Activated naive CD4-positive, alpha-beta T cell treated with anti-CD3 and anti-CD28 coated beads, Interleukin-2, amount 10 ng/mL, durations not matched to agents 7 days and 5 days (primary cell): ENCODE data around the gene MSTO1.
A peak's percentile ranks its signal among the peaks of the same experiment; 100 is the strongest.
"Not testable (repeated sequence)": the region's sequence is repeated elsewhere in the genome, so short reads cannot be mapped to it uniquely, and the experiment has no call there.

Experiments
- CTCF ChIA-PET: fragments of 350-600 bp; sonication (Branson Sonifier 250); formaldehyde crosslinking; loops from one replicate; lab custom pipeline; 2021; ENCODE audit warnings: antibody characterized with exemption; lab: Charles Lee
- DNase-seq: peaks from one replicate; pipeline ENCODE4 v3.0.0-alpha.2; 2020
- H3K27ac Mint-ChIP-seq: one replicate; pipeline ENCODE4 v1.8.0; 2021; ENCODE audit warnings: mild to moderate bottlenecking, moderate library complexity, mixed read lengths
- H3K27me3 Mint-ChIP-seq: one replicate; pipeline ENCODE4 v1.8.0; 2021; ENCODE audit warnings: mild to moderate bottlenecking, mixed read lengths
- H3K36me3 Mint-ChIP-seq: one replicate; pipeline ENCODE4 v1.8.0; 2021; ENCODE audit warnings: mixed read lengths
- H3K4me1 Mint-ChIP-seq: one replicate; pipeline ENCODE4 v1.8.0; 2021; ENCODE audit warnings: mixed read lengths
- H3K4me3 Mint-ChIP-seq: one replicate; pipeline ENCODE4 v1.8.0; 2021; ENCODE audit warnings: mild to moderate bottlenecking, moderate library complexity, mixed read lengths
- H3K9me3 Mint-ChIP-seq: one replicate; pipeline ENCODE4 v1.8.0; 2021; ENCODE audit warnings: mixed read lengths

Gene MSTO1

DNA sequence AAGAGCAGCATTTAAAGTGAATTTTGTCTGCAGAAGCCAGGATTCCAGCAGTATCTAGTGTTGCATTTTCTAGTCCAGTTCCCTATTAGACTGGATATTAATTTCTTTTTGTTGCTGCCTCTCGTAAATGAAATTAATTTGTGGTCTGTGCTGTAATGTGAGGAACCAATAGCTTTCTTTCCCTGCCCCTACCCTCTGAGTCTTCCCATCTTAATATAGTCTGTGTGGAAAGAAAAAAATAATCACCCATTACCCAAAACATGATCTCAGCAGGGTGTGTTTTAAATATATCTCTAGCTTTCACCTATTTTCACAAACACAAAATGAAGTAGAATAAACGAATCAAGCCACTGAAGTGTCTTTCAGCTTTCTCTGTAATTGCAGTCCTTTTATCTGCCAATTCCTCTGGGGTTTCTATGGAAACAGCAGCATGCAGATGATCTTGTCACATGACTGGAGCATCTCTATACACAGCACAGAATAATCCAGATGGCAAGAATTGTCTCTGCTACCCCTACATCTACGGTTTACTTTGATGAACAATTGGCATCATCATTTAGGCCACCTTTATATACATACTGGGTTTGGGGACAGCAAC is 14.0 kb upstream of the MSTO1 start:
- not testable (repeated sequence) for DNase-seq, H3K9me3 Mint-ChIP-seq, H3K36me3 Mint-ChIP-seq, H3K4me3 Mint-ChIP-seq, H3K27ac Mint-ChIP-seq, H3K27me3 Mint-ChIP-seq
- peaks cover 11% of the 10 kb centered on the region for H3K4me1 Mint-ChIP-seq
- CTCF ChIA-PET: interaction anchor here (1.6 to 3.2 kb wide), 2 partner anchors 324 to 346 kb away, joined by 3 to 15 read pairs; no protein-coding TSS in a partner anchor

DNA sequence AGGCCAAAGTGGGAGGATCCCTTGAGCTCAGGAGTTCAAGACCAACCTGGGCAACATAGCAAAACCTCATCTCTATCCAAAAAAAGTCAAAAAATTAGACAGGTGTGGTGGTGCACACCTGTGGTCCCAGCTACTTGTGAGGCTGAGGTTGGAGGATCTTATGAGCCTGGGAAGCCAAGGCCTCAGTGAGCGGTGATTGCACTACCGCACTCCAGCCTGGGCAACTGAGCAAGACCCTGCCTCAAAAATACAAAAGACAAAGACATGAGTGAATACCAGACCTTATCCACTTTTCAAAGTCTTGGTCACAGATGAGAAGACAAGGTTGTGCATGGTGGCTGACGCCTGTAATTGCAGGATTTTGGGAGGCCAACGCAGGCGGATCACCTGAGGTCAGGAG is 13.2 kb upstream of the MSTO1 start:
- no peaks in the 10 kb centered on the region for H3K27me3 Mint-ChIP-seq
- H3K4me1 Mint-ChIP-seq: peaks cover 11% of the 10 kb centered on the region
- H3K36me3 Mint-ChIP-seq: no peaks in the 10 kb centered on the region
- no peak for DNase-seq
- CTCF ChIA-PET: interaction anchor here (1.6 to 3.2 kb wide), 2 partner anchors 325 to 346 kb away, joined by 3 to 15 read pairs; no protein-coding TSS in a partner anchor
- no peaks in the 10 kb centered on the region for H3K9me3 Mint-ChIP-seq
- H3K4me3 Mint-ChIP-seq: no peak overlapping the region
- no peak overlapping the region for H3K27ac Mint-ChIP-seq

DNA sequence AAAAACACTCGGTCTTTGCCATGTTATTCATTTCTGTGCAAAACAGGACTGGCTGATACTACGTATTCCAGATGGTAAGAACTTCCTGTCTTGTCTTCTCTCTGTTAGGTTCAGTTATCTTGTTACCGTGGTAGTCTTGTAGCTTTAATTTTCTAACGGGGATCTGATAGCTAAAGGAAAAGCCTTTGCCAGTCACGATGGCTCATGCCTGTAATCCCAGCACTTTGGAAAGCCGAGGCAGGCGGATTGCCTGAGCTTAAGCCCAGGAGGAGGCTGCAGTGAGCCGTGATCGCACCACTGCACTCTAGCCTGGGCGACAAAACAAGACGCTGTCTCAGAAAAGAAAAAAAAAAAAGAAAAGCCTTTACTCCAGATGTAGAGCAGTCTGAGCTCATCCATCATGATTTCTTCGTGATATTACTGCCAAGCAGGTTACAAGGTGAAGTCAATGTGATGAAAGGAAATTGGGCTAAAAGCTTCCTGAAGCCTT is 11.1 kb upstream of the MSTO1 start:
- peak overlapping the region; percentile 81 for H3K27ac Mint-ChIP-seq
- DNase-seq: peak; percentile 26
- peaks cover 11% of the 10 kb centered on the region for H3K4me1 Mint-ChIP-seq
- CTCF ChIA-PET: interaction anchor here (0.6 to 3.2 kb wide), 2 partner anchors 259 to 348 kb away, joined by 3 to 15 read pairs; no protein-coding TSS in a partner anchor
- H3K36me3 Mint-ChIP-seq: no peaks in the 10 kb centered on the region
- H3K27me3 Mint-ChIP-seq: no peaks in the 10 kb centered on the region
- peak overlapping the region; percentile 56 for H3K4me3 Mint-ChIP-seq
- no peaks in the 10 kb centered on the region for H3K9me3 Mint-ChIP-seq

DNA sequence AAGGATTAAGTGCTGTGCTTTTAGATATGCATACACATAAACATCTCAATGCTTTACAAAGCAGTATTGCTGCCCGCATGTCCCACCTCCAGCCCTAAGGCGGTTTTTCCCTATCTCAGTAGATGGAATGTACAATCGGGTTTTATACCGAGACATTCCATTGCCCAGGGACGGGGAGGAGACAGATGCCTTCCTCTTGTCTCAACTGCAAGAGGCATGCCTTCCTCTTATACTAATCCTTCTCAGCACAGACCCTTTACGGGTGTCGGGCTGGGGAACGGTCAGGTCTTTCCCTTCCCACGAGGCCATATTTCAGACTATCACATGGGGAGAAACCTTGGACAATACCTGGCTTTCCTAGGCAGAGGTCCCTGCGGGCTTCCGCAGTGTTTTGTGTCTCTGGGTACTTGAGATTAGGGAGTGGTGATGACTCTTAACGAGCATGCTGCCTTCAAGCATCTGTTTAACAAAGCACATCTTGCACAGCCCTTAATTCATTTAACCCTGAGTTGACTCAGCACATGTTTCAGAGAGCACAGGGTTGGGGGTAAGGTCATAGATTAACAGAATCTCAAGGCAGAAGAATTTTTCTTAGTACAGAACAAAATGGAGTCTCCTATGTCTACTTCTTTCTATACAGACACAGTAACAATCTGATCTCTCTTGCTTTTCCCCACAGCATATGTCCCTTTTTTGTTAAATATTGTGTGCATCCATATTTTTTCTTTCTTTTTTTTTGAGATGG is 10.0 kb upstream of the MSTO1 start:
- H3K27me3 Mint-ChIP-seq, H3K9me3 Mint-ChIP-seq, DNase-seq, H3K27ac Mint-ChIP-seq, H3K4me3 Mint-ChIP-seq, H3K36me3 Mint-ChIP-seq: not testable (repeated sequence)
- CTCF ChIA-PET: interaction anchor here (0.6 kb wide), 1 partner anchor 928 kb away, joined by 3 read pairs; no protein-coding TSS in a partner anchor
- peaks cover 11% of the 10 kb centered on the region for H3K4me1 Mint-ChIP-seq

DNA sequence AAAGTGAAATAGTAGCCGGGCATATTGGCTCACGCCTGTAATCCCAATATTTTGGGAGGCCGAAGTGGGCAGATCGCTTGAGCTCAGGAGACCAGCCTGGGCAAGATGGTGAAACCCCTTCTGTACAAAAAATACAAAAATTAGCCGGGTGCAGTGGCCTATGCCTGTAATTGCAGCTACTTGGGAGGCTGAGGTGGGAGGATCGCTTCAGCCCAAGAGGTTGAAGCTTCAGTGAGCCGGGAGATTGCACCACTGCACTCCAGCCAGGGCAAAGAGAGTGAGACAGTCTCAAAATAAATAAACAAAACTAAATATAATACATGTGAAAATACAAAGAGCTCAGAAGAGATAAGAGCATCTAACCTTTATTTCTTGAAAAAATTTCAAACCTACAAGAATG is 2.3 kb upstream of the MSTO1 start:
- CTCF ChIA-PET: interaction anchor here (1.2 kb wide), 1 partner anchor 357 kb away, joined by 4 read pairs; no protein-coding TSS in a partner anchor
- H3K27ac Mint-ChIP-seq: no peak overlapping the region
- peaks cover 7% of the 10 kb centered on the region for H3K27me3 Mint-ChIP-seq
- peak overlapping the region; percentile 12 for H3K4me3 Mint-ChIP-seq
- H3K9me3 Mint-ChIP-seq: no peaks in the 10 kb centered on the region
- H3K4me1 Mint-ChIP-seq: peaks cover 8% of the 10 kb centered on the region
- DNase-seq: peak; percentile 26
- H3K36me3 Mint-ChIP-seq: peaks cover 8% of the 10 kb centered on the region

DNA sequence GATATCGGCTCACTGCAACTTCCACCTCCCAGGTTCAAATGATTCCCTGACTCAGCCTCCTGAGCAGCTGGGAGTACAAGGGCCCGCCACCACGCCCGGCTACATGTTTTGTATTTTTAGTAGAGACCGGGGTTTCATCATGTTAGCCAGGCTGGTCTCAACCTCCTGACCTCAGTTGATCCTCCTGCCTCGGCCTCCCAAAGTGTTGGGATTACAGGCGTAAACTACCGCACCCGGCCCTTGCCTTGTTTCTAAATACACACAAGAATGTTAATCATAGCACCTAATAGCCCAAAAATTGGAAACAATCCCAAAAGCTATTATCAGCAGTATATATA is 1.2 kb upstream of the MSTO1 start:
- no peak for DNase-seq
- H3K4me1 Mint-ChIP-seq: peaks cover 9% of the 10 kb centered on the region
- CTCF ChIA-PET: interaction anchor here (1.4 kb wide), 1 partner anchor 358 kb away, joined by 6 read pairs; no protein-coding TSS in a partner anchor
- no peak overlapping the region for H3K27ac Mint-ChIP-seq
- H3K36me3 Mint-ChIP-seq: peaks cover 14% of the 10 kb centered on the region
- no peaks in the 10 kb centered on the region for H3K9me3 Mint-ChIP-seq
- H3K27me3 Mint-ChIP-seq: peaks cover 7% of the 10 kb centered on the region
- peak overlapping the region; percentile 63 for H3K4me3 Mint-ChIP-seq

DNA sequence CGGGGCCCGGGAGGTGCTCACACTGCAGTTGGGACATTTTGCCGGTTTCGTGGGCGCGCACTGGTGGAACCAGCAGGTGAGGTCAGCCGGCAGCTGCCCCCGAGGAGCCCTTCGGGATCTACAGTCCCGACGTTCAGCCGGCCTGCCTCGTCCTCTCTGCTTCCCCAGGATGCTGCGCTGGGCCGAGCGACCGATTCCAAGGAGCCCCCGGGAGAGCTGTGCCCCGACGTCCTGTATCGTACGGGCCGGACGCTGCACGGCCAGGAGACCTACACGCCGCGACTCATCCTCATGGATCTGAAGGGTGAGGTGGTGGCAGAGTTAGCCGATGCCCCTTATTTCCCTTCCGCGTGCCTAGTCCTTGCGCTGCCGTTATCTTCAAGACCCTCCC is 234 bp downstream of the MSTO1 start:
- peak overlapping the region; percentile 93 for H3K4me3 Mint-ChIP-seq
- H3K27me3 Mint-ChIP-seq, DNase-seq, H3K27ac Mint-ChIP-seq, H3K9me3 Mint-ChIP-seq, CTCF ChIA-PET, H3K4me1 Mint-ChIP-seq: not testable (repeated sequence)
- H3K36me3 Mint-ChIP-seq: peaks cover 18% of the 10 kb centered on the region

DNA sequence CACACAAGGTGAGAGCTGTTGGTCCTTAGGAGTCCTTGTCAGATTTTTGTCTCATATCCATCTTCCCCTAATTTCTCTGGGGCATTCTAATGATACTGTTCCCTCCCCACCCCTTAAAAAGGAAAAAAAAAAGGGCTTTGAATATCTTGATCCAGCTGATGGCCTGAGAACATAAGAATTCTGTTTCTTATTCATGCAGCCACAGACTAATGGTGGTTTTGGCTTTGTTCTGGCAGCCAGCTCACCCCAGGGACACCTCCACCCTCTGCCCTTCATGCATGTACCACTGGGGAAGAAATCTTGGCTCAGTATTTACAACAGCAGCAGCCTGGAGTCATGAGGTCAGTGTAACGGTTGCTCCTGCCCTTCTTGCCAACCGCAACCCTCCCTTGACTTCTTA is 3.2 kb downstream of the MSTO1 start:
- H3K27ac Mint-ChIP-seq: not testable (repeated sequence)
- H3K36me3 Mint-ChIP-seq: peaks cover 20% of the 10 kb centered on the region

DNA sequence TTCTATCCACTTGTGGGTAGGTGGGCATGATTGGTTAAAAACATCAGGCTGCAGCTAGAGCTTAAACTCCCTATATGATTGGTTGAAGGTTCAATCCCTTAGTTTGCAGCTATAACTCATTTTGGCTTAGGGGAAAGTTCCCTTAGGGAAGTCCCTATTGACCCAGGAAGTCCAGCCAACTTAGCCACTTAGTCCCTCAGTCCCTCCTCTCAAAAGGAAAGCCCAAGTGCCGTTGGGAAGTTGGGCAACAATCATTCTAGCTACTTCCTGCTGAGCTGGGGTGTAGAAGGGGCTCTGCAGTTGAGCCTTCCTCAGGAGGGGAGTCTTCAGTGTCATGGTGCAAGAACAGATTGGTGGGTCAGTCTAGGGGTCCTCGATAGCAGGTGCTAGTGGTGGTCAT is 12.2 kb downstream of the MSTO1 start:
- no peak overlapping the region for H3K4me3 Mint-ChIP-seq
- no peaks in the 10 kb centered on the region for H3K27me3 Mint-ChIP-seq
- H3K4me1 Mint-ChIP-seq: no peaks in the 10 kb centered on the region
- no peaks in the 10 kb centered on the region for H3K36me3 Mint-ChIP-seq
- no peaks in the 10 kb centered on the region for H3K9me3 Mint-ChIP-seq
- no peak overlapping the region for H3K27ac Mint-ChIP-seq
- CTCF ChIA-PET: no interaction called here
- DNase-seq: no peak

More for the DNA sequence above, 3.2 kb downstream of the MSTO1 start:
- DNase-seq, H3K9me3 Mint-ChIP-seq, H3K4me1 Mint-ChIP-seq, H3K27me3 Mint-ChIP-seq, H3K4me3 Mint-ChIP-seq: not testable (repeated sequence)
- CTCF ChIA-PET: interaction anchor here (0.6 kb wide), 1 partner anchor 685 kb away, joined by 3 read pairs; no protein-coding TSS in a partner anchor

DNA sequence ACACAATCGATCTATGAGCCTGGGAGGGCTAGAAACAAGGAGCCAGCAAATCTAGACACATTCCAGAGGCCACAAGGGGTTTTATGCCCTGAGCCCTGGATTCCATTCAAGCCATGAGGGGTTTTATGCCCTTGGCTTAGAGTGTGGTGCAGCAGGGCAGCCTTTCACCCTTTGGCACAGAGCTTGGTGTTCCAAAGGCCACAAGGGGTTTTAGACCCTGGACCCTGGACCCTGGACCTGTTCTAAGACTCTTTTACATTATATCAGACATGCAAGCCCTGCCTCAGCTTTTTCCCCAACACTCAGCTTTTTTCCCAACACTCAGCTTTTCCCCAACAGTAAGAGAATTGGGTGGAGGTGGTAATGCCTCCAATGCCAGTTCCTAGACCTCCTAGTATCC is 13.3 kb downstream of the MSTO1 start:
- H3K9me3 Mint-ChIP-seq: no peaks in the 10 kb centered on the region
- no peaks in the 10 kb centered on the region for H3K27me3 Mint-ChIP-seq
- H3K4me3 Mint-ChIP-seq: no peak overlapping the region
- CTCF ChIA-PET: no interaction called here
- H3K4me1 Mint-ChIP-seq: no peaks in the 10 kb centered on the region
- no peaks in the 10 kb centered on the region for H3K36me3 Mint-ChIP-seq
- H3K27ac Mint-ChIP-seq: no peak overlapping the region
- no peak for DNase-seq

DNA sequence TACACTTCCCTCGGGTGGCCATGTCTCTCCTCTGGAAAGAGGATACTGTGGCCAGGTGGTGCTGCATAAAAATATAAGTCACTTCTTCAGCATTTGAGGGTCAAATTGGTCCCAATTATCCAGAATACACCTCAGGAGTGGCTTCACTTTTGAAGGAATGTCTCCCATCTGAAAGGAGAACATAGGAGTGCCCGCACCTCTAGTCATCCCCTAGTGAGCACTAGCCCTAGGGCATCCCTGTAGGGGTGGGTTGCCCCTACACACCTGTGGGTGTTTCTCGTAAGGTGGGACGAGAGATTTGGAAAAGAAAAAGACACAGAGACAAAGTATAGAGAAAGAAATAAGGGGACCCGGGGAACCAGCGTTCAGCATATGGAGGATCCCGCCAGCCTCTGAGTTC is 16.4 kb downstream of the MSTO1 start:
- H3K4me1 Mint-ChIP-seq, H3K27ac Mint-ChIP-seq, DNase-seq, H3K27me3 Mint-ChIP-seq, H3K4me3 Mint-ChIP-seq, H3K36me3 Mint-ChIP-seq, H3K9me3 Mint-ChIP-seq, CTCF ChIA-PET: not testable (repeated sequence)

DNA sequence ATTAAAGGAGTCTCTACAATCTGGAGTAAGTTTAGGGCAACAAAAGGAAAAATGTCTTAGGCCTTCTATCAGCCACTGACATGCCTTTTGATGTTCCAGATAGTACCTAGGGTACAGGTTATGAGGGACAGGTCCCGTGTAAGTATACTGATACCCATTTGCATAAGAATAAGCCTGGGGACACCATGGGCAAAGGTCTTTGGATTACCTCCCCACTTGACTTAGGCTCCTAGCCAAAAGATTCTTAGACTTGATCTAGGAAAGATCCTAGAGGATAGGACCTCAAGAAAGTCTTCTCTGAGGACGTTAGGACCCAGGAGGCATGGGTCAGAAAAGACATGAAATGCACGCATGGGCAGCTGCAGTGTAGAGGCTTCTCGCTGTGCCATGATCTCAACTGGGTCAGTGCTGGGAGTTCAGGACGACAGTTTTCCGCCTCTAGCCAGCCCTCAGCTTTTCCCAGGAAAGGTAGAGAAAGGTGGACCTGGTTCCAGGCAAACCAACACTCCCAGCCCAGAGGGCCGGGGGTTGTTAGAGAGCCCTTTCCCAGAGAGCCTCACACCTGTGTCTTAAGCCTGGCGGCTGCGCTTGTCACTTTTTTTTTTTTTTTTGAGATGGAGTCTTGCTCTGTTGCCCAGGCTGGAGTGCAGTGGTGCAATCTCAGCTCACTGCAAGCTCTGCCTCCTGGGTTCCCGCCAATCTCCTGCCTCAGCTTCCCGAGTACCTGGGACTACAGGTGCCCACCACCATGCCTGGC is 26.6 kb downstream of the MSTO1 start:
- Mint-ChIP-seq H3K27me3 (no peaks in the 10 kb centered on the region), H3K4me1 (peaks cover 25% of the 10 kb centered on the region), H3K9me3 (peaks cover 3% of the 10 kb centered on the region), H3K4me3 (peak overlapping the region; percentile 84), H3K27ac (peak overlapping the region; percentile 94), H3K36me3 (peaks cover 9% of the 10 kb centered on the region)
- CTCF ChIA-PET: no interaction called here
- no peak for DNase-seq

DNA sequence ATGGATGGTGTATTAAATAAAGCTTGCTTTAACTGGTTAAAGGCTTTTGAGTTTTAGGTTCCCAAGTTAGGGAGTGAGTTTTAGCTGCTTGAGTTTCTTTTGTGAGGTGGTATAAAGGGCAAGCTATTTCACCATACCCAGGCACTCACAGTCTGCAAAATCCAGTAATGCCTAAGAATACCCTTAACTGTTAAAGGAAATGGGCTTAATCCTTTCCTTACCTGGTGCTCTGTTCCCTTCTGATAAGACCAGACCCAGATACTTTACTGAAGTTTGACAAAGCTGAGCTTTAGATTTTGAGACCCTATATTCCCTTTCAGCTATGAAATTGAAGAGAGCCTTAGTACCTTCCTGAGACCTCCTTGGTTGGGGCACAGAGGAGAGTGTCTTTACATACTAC is 30.3 kb downstream of the MSTO1 start:
- no peak for DNase-seq
- no peak overlapping the region for H3K27ac Mint-ChIP-seq
- peaks cover 19% of the 10 kb centered on the region for H3K36me3 Mint-ChIP-seq
- H3K4me1 Mint-ChIP-seq: peaks cover 25% of the 10 kb centered on the region
- H3K27me3 Mint-ChIP-seq: peaks cover 3% of the 10 kb centered on the region
- CTCF ChIA-PET: interaction anchor here (1.6 kb wide), 1 partner anchor 11 kb away, joined by 3 read pairs; no protein-coding TSS in a partner anchor
- no peak overlapping the region for H3K4me3 Mint-ChIP-seq
- H3K9me3 Mint-ChIP-seq: peaks cover 26% of the 10 kb centered on the region

DNA sequence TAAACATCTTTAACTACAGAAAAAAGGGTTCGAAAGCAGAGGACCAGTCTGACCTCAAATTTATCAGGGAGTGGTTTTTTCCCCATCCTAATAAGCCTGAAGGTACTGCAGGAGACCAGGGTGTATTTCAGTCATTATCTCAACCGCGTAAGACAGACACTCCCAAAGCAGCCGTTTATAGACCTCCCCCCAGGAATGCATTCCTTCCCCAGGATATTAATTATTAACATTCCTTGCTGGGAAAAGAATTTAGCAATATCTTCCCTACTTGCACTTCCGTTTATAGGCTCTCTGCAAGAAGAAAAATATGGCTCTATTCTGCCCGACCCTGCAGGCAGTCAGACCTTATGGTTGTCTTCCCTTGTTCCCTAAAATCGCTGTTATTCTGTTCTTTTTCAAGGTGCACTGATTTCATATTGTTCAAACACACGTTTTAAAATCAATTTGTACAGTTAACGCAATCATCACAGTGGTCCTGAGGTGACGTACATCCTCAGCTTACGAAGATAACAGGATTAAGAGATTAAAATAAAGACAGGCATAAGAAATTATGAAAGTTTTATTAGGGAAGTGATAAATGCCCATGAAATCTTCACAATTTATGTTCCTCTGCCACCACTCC is 32.7 kb downstream of the MSTO1 start:
- H3K27me3 Mint-ChIP-seq, H3K4me3 Mint-ChIP-seq, CTCF ChIA-PET, H3K4me1 Mint-ChIP-seq, H3K27ac Mint-ChIP-seq, DNase-seq: not testable (repeated sequence)
- peaks cover 26% of the 10 kb centered on the region for H3K9me3 Mint-ChIP-seq
- H3K36me3 Mint-ChIP-seq: peaks cover 13% of the 10 kb centered on the region
